GM23338 (cell line): ENCODE data around the gene DELE1. TPM values are rescaled to one million over a fixed set of nuclear protein-coding genes. Genes with fewer than 3 reads are reported as not detected.

ENCODE experiments used
- ATAC-seq: fragments of 200-7000 bp; cut with Tn5 transposase; 3 replicates; pipeline ENCODE4 v1.9.1; 2020
- DNase-seq: peaks from one replicate; pipeline ENCODE4 v3.0.0-alpha.2; 2015; ENCODE audit warnings: low spot score
- H2AFZ ChIP-seq: fragments of 200-600 bp; sonication (generic); 2 replicates; pipeline ENCODE4 v1.8.0; 2016; ENCODE audit warnings: antibody characterized with exemption, mild to moderate bottlenecking, moderate library complexity
- H3F3A ChIP-seq: fragments of 200-600 bp; sonication (generic); replicated peaks from 2 replicates; pipeline ENCODE4 v1.8.0; 2017; ENCODE audit warnings: antibody characterized with exemption, mixed run types, low read depth
- H3K27ac ChIP-seq: fragments of 200-600 bp; sonication (generic); 2 replicates; pipeline ENCODE4 v1.6.1; 2016; ENCODE audit warnings: low read depth
- H3K27me3 ChIP-seq: fragments of 200-600 bp; sonication (generic); 2 replicates; pipeline ENCODE4 v1.8.0; 2016; ENCODE audit warnings: mild to moderate bottlenecking, mixed run types, moderate library complexity; ENCODE audit not compliant: insufficient read depth
- H3K36me3 ChIP-seq: fragments of 200-600 bp; sonication (generic); 2 replicates; pipeline ENCODE4 v1.8.0; 2016; ENCODE audit warnings: mild to moderate bottlenecking; ENCODE audit not compliant: insufficient read depth
- H3K4me1 ChIP-seq: fragments of 200-600 bp; sonication (generic); 2 replicates; pipeline ENCODE4 v1.8.0; 2016; ENCODE audit warnings: mild to moderate bottlenecking, moderate library complexity; ENCODE audit not compliant: insufficient read depth
- H3K4me2 ChIP-seq: fragments of 200-600 bp; sonication (generic); 2 replicates; pipeline ENCODE4 v1.7.1; 2017; ENCODE audit warnings: mixed run types
- H3K4me3 ChIP-seq: fragments of 200-600 bp; sonication (generic); 2 replicates; pipeline ENCODE4 v1.6.1; 2016; ENCODE audit warnings: mixed run types
- H3K79me2 ChIP-seq: fragments of 200-600 bp; sonication (generic); replicated peaks from 2 replicates; pipeline ENCODE4 v1.8.0; 2017; ENCODE audit warnings: mild to moderate bottlenecking; ENCODE audit not compliant: insufficient read depth
- H3K9me2 ChIP-seq: fragments of 200-600 bp; sonication (generic); 2 replicates; pipeline ENCODE4 v1.8.0; 2017; ENCODE audit not compliant: insufficient read depth
- H4K20me1 ChIP-seq: fragments of 200-600 bp; sonication (generic); replicated peaks from 2 replicates; pipeline ENCODE4 v1.8.0; 2017; ENCODE audit warnings: mild to moderate bottlenecking; ENCODE audit not compliant: insufficient read depth
- H3K27ac Mint-ChIP-seq: 2 replicates; pipeline ENCODE4 v1.8.0; 2020; ENCODE audit warnings: inconsistent platforms, mild to moderate bottlenecking, moderate library complexity, mixed read lengths
- H3K27me3 Mint-ChIP-seq: 3 replicates; pipeline ENCODE4 v1.8.0; 2022; ENCODE audit warnings: low read depth, mild to moderate bottlenecking, moderate library complexity, mixed read lengths, inconsistent platforms; ENCODE audit not compliant: insufficient read depth, poor library complexity
- H3K36me3 Mint-ChIP-seq: 3 replicates; pipeline ENCODE4 v1.8.0; 2021; ENCODE audit warnings: low read depth, mild to moderate bottlenecking, inconsistent platforms, moderate library complexity, mixed read lengths
- H3K4me1 Mint-ChIP-seq: 3 replicates; pipeline ENCODE4 v1.8.0; 2020; ENCODE audit warnings: mild to moderate bottlenecking, inconsistent platforms, mixed read lengths
- H3K4me3 Mint-ChIP-seq: 3 replicates; pipeline ENCODE4 v1.8.0; 2021; ENCODE audit warnings: moderate library complexity, mild to moderate bottlenecking, inconsistent platforms, mixed read lengths
- H3K9me3 Mint-ChIP-seq: 3 replicates; pipeline ENCODE4 v1.8.0; 2020; ENCODE audit warnings: moderate library complexity, mild to moderate bottlenecking, inconsistent platforms, mixed read lengths
- ETS1 ChIP-seq: IDR thresholded peaks from 2 replicates; pipeline ENCODE4 v1.6.1; 2016; ENCODE audit warnings: antibody characterized with exemption
- EZH2phosphoT487 ChIP-seq: fragments of 200-600 bp; sonication (generic); IDR thresholded peaks from one replicate; pipeline ENCODE4 v1.8.1; 2018; ENCODE audit warnings: antibody characterized with exemption; ENCODE audit not compliant: unreplicated experiment
- JUNB ChIP-seq: IDR thresholded peaks from one replicate; pipeline ENCODE4 v1.6.1; 2016; ENCODE audit warnings: antibody characterized with exemption; ENCODE audit not compliant: unreplicated experiment
- POLR2AphosphoS5 ChIP-seq: IDR thresholded peaks from 2 replicates; pipeline ENCODE4 v1.6.1; 2016; ENCODE audit warnings: antibody characterized with exemption, low read depth
- ZNF331 ChIP-seq: fragments of 250-450 bp; sonication (Bioruptor Pico); IDR thresholded peaks from 2 replicates; pipeline ENCODE4 v1.5.0; 2020; ENCODE audit warnings: low read depth, mild to moderate bottlenecking, moderate library complexity
- ZNF462 ChIP-seq: fragments of 250-450 bp; sonication (Bioruptor Pico); IDR thresholded peaks from 2 replicates; pipeline ENCODE4 v1.5.0; 2020; ENCODE audit warnings: mild to moderate bottlenecking, moderate library complexity
- polyA plus RNA-seq: library from polyadenylated mRNA; unstranded; fragments of >200 nt; fragmentation: Nextera tagmentation; extraction: Ambion mirVana; gene quantifications from 2 replicates; pipeline ENCODE4 v1.2.1, GENCODE V29; 2016
- total RNA-seq: library from RNA; depleted of rRNA; stranded (reverse); fragments of >200 nt; shearing (Covaris generic); gene quantifications from 2 replicates; pipeline ENCODE4 v1.2.3, GENCODE V29; 2014

Gene DELE1
- total and polyA plus RNA-seq, 2 experiments from 2014 or later: 26.9 to 62.2 TPM

DNA sequence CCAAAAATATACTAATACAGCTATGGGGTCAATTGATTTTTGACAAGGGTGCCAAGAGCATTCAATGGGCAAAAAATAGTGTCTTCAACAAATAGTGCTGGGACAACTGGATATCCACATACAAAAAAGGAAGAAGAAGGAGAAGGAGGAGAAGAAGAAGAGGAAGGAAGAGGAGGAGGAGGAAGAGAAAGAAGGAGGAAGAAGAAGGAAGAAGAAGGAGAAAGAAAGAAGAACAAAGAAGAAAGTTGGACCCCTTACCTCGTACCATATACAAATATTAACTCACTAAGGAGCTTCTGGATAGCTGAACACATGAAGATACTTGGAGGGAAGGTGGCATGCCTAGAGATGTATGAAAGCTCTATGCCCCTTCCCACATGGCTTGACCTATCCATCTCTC, 17.2 kb upstream of the DELE1 start:
- no peaks in the 10 kb centered on the region for H4K20me1 ChIP-seq
- no peaks in the 10 kb centered on the region for H3K9me2 ChIP-seq
- no peak overlapping the region for H3K27ac ChIP-seq
- peaks cover 7% of the 10 kb centered on the region for H3K4me1 ChIP-seq
- no peak for ATAC-seq
- no peaks in the 10 kb centered on the region for H3F3A ChIP-seq
- no peak overlapping the region for H3K27ac Mint-ChIP-seq
- H3K36me3 Mint-ChIP-seq: no peaks in the 10 kb centered on the region
- no peaks in the 10 kb centered on the region; the same call in 2 of the 3 replicates for H3K9me3 Mint-ChIP-seq
- peaks cover 9% of the 10 kb centered on the region; the same call in 1 of the 3 replicates for H3K4me1 Mint-ChIP-seq
- H3K27me3 ChIP-seq: no peaks in the 10 kb centered on the region
- no peak overlapping the region for H2AFZ ChIP-seq
- H3K27me3 Mint-ChIP-seq: no peaks in the 10 kb centered on the region
- H3K4me3 Mint-ChIP-seq: no peak overlapping the region
- DNase-seq: no peak
- no peaks in the 10 kb centered on the region for H3K79me2 ChIP-seq
- TF ChIP-seq ZNF331 (CRISPR knock-in tag): no peak
- TF ChIP-seq ZNF462 (CRISPR knock-in tag): no peak
- no peak for TF ChIP-seq ETS1
- TF ChIP-seq EZH2phosphoT487: no peak
- no peak for TF ChIP-seq JUNB
- no peak for TF ChIP-seq POLR2AphosphoS5
- H3K36me3 ChIP-seq: no peaks in the 10 kb centered on the region
- no peak overlapping the region for H3K4me2 ChIP-seq
- H3K4me3 ChIP-seq: no peak overlapping the region
